Stimulated activated CD8-positive, alpha-beta memory T cell treated with anti-CD3 and anti-CD28 coated beads, Interleukin-7, amount 100 ng/mL, for 1 hour (primary cell): ENCODE measurements around the gene GREM2.

Experiments
- DNase-seq, 2 donors: peaks; one replicate each; pipeline ENCODE4 v3.0.0-alpha.2; 2020; ENCODE audit warnings: low read depth in 2 of 2

Gene GREM2

GRCh38 chr1:240611619-240612480 lies at the start of gene GREM2:
TSS of gene GREM2 (minus strand) at chr1:240612155. CDS start at chr1:240493475, 118,680 bp downstream.
- DNase-seq, result peak; percentile 1

- no peak for DNase-seq
These were observed 46.5 kb upstream of the GREM2 start for GRCh38 chr1:240658312-240658960.

- no peak for DNase-seq
These were observed 44.6 kb upstream of the GREM2 start for GRCh38 chr1:240656531-240656930.

GRCh38 chr1:240652961-240653409 lies 41.0 kb upstream of the GREM2 start:
- DNase-seq, result no peak

- no peak for DNase-seq
These were observed 40.6 kb upstream of the GREM2 start for GRCh38 chr1:240652549-240652948.

GRCh38 chr1:240650877-240651276 lies 38.9 kb upstream of the GREM2 start:
- no peak for DNase-seq

GRCh38 chr1:240649733-240650721 lies 38.1 kb upstream of the GREM2 start:
- no peak for DNase-seq

- no peak for DNase-seq
These were observed 34.8 kb upstream of the GREM2 start for GRCh38 chr1:240646571-240647240.

GRCh38 chr1:240644732-240645131 lies 32.8 kb upstream of the GREM2 start:
- DNase-seq, result no peak

GRCh38 chr1:240635466-240636256 lies 23.7 kb upstream of the GREM2 start:
- no peak for DNase-seq

- DNase-seq, result no peak
These were observed 18.5 kb upstream of the GREM2 start for GRCh38 chr1:240630409-240630808.

GRCh38 chr1:240621249-240621648 lies 9.3 kb upstream of the GREM2 start:
- no peak for DNase-seq

GRCh38 chr1:240619906-240620621 lies 8.1 kb upstream of the GREM2 start:
- no peak for DNase-seq

GRCh38 chr1:240619357-240619756 lies 7.4 kb upstream of the GREM2 start:
- no peak for DNase-seq

GRCh38 chr1:240618946-240619345 lies 7.0 kb upstream of the GREM2 start:
- no peak for DNase-seq

- DNase-seq, result no peak
These were observed 4.1 kb upstream of the GREM2 start for GRCh38 chr1:240616018-240616417.

- DNase-seq, result no peak
These were observed 1.6 kb upstream of the GREM2 start for GRCh38 chr1:240613356-240614142.

- no peak for DNase-seq
These were observed 856 bp upstream of the GREM2 start for GRCh38 chr1:240612811-240613210.

- DNase-seq, result no peak
These were observed 732 bp downstream of the GREM2 start for GRCh38 chr1:240611228-240611618.
